HG03521 (cell line): ENCODE results near the gene PIH1D1.

ENCODE experiments used
- ATAC-seq: cut with Tn5 transposase; IDR thresholded peaks from one replicate; pipeline ENCODE4 v1.9.1; 2021; ENCODE audit warnings: mild to moderate bottlenecking, moderate library complexity; ENCODE audit not compliant: unreplicated experiment

Gene PIH1D1

GRCh38 chr19:49421039-49421877, 30.4 kb downstream of the PIH1D1 start:
- no peak for ATAC-seq

- ATAC-seq, result no peak
Observed at GRCh38 chr19:49420227-49420626, 31.4 kb downstream of the PIH1D1 start.

GRCh38 chr19:49419173-49419572, 32.4 kb downstream of the PIH1D1 start:
- no peak for ATAC-seq

GRCh38 chr19:49418511-49418910, 33.1 kb downstream of the PIH1D1 start:
- ATAC-seq, result no peak

- ATAC-seq, result no peak
Observed at GRCh38 chr19:49417088-49417487, 34.5 kb downstream of the PIH1D1 start.

- ATAC-seq, result no peak
Observed at GRCh38 chr19:49415810-49416200, 35.8 kb downstream of the PIH1D1 start.

- ATAC-seq, result no peak
Observed at GRCh38 chr19:49415102-49415809, 36.4 kb downstream of the PIH1D1 start.

- no peak for ATAC-seq
Observed at GRCh38 chr19:49414256-49414655, 37.4 kb downstream of the PIH1D1 start.

- ATAC-seq, result no peak
Observed at GRCh38 chr19:49413348-49413747, 38.3 kb downstream of the PIH1D1 start.

- no peak for ATAC-seq
Observed at GRCh38 chr19:49411681-49412326, 39.8 kb downstream of the PIH1D1 start.

GRCh38 chr19:49409441-49410029, 42.1 kb downstream of the PIH1D1 start:
- ATAC-seq, result no peak

- no peak for ATAC-seq
Observed at GRCh38 chr19:49408816-49409440, 42.7 kb downstream of the PIH1D1 start.

- no peak for ATAC-seq
Observed at GRCh38 chr19:49407482-49408015, 44.1 kb downstream of the PIH1D1 start.

GRCh38 chr19:49407079-49407478, 44.5 kb downstream of the PIH1D1 start:
- no peak for ATAC-seq

GRCh38 chr19:49403404-49404187, 48.0 kb downstream of the PIH1D1 start:
- no peak for ATAC-seq

- no peak for ATAC-seq
Observed at GRCh38 chr19:49400029-49400428, 51.6 kb downstream of the PIH1D1 start.

GRCh38 chr19:49398931-49399330, 52.7 kb downstream of the PIH1D1 start:
- no peak for ATAC-seq

GRCh38 chr19:49398001-49398615, 53.5 kb downstream of the PIH1D1 start:
- ATAC-seq, result no peak

GRCh38 chr19:49396738-49397505, 54.7 kb downstream of the PIH1D1 start:
- ATAC-seq, result no peak
